ENCODE results near the gene CATSPERZ. TPM values are rescaled to one million over a fixed set of nuclear protein-coding genes. Genes with fewer than 3 reads are reported as not detected.

CATSPERZ gene
- total and polyA plus RNA-seq, 2 donors from 2014 or later: not detected

DNA sequence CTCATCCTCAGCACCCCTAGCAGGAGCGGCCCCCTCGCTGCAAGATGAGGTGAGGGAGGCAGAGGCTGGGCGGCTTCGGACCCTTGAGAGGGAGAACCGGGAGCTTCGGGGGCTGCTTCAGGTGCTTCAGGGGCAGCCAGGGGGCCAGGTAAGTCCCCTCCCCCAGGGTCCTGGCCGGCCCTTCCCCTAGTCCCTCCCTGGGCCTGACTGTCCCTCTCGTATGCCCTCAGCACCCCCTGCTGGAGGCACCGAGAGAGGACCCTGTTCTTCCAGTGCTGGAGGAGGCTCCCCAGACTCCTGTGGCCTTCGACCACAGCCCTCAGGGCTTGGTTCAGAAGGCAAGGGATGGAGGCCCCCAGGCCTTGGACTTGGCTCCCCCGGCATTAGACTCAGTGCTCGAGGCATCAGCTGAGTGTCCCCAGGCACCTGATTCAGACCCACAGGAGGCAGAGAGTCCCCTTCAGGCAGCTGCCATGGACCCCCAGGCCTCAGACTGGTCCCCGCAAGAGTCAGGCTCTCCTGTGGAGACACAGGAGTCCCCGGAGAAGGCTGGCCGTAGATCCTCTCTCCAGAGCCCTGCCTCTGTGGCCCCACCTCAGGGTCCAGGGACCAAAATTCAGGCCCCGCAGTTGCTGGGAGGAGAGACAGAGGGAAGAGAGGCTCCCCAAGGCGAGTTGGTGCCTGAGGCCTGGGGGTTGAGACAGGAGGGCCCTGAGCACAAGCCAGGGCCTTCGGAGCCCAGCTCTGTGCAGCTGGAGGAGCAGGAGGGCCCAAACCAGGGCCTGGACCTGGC lies 43.8 kb downstream of the CATSPERZ start:
- DNase-seq (no peak), FAIRE-seq (no peak)
- H3K4me1 ChIP-seq (ENCODE audit: control insufficient read depth in 2 of 3, insufficient read depth in 2 of 3, low read depth in 1 of 3, low read length in 3 of 3): peaks cover 0 to 5% (median 4%) of the 10 kb centered on the region in 3 donors
- H3K27me3 ChIP-seq (ENCODE audit: control insufficient read depth, insufficient read depth, low read length): no peaks in the 10 kb centered on the region
- H3K9me3 ChIP-seq (ENCODE audit: control insufficient read depth in 2 of 3, insufficient read depth in 1 of 3, low read length in 3 of 3): no peaks in the 10 kb centered on the region
- TF ChIP-seq CTCF (IDR thresholded peaks at IDR 0.05; ENCODE audit: borderline replicate concordance, extremely low read depth, insufficient read depth): no peak
- intact Hi-C loops (cut with DNase I): no loop called here
- no peak overlapping the region for H3K9ac ChIP-seq (ENCODE audit: low read length in 3 of 3)
- H3K27ac ChIP-seq (ENCODE audit: low read depth in 2 of 2, low read length in 2 of 2): no peak overlapping the region
- H3K36me3 ChIP-seq (ENCODE audit: control insufficient read depth in 2 of 3, insufficient read depth in 3 of 3, low read length in 3 of 3): no peaks in the 10 kb centered on the region
- H3K4me3 ChIP-seq (ENCODE audit: low read length in 3 of 3): no peak overlapping the region

DNA sequence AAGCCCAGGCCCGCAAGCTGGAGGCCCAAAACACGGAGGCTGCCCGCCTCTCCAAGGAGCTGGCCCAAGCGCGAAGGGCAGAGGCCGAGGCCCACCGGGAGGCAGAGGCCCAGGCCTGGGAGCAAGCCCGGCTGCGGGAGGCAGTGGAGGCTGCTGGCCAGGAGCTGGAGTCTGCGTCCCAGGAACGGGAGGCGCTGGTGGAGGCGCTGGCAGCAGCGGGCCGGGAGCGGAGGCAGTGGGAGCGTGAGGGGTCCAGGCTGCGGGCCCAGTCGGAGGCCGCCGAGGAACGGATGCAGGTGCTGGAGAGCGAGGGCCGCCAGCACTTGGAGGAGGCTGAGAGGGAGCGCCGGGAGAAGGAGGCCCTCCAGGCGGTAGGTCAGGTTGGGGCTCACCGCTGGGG lies 44.6 kb downstream of the CATSPERZ start:
- Histone ChIP-seq H3K27ac (ENCODE audit: low read depth in 2 of 2, low read length in 2 of 2) (no peak overlapping the region), H3K9ac (ENCODE audit: low read length in 3 of 3) (no peak overlapping the region), H3K4me1 (ENCODE audit: control insufficient read depth in 2 of 3, insufficient read depth in 2 of 3, low read depth in 1 of 3, low read length in 3 of 3) (peaks cover 0 to 5% (median 4%) of the 10 kb centered on the region in 3 donors), H3K36me3 (ENCODE audit: control insufficient read depth in 2 of 3, insufficient read depth in 3 of 3, low read length in 3 of 3) (no peaks in the 10 kb centered on the region), H3K9me3 (ENCODE audit: control insufficient read depth in 2 of 3, insufficient read depth in 1 of 3, low read length in 3 of 3) (no peaks in the 10 kb centered on the region), H3K27me3 (ENCODE audit: control insufficient read depth, insufficient read depth, low read length) (no peaks in the 10 kb centered on the region), H3K4me3 (ENCODE audit: low read length in 3 of 3) (no peak overlapping the region)
- TF ChIP-seq CTCF (IDR thresholded peaks at IDR 0.05; ENCODE audit: borderline replicate concordance, extremely low read depth, insufficient read depth): no peak
- DNase-seq (no peak), FAIRE-seq (no peak)
- intact Hi-C loops (cut with DNase I): no loop called here

DNA sequence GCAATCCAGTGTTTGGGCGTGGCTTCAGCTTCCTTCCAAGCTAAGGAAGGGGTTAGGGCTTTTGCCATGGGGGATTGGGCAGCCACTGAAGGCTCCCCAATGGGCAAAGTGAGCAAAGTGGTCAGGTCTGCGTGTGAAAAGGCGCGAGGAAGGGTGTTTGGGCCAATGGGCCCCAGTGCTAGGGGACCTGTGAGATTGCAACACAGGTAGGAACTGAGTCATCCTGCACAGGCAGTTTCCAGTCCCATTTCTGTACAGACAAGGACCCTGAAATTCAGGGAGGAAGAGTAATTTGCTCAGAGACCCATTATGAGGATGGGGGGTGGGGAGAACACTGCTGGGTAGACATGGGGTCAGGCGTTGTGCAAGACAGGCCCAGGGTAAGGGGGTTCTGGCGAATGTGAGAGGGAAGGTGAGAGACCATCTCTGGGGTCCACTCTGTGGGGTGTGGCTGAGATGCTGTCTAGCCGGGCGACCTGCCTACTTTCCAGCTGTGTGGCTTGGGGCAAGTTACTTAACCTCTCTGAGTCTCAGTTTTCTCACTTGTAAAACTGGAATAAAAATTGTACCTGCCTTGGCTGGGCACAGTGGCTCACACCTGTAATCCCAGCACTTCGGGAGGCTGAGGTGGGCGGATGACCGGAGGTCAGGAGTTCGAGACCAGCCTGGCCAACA lies 47.2 kb downstream of the CATSPERZ start:
- DNase-seq (no peak), FAIRE-seq (no peak)
- no peak overlapping the region for H3K4me3 ChIP-seq (ENCODE audit: low read length in 3 of 3)
- peaks cover 0 to under 1% (median 0%) of the 10 kb centered on the region in 3 donors for H3K4me1 ChIP-seq (ENCODE audit: control insufficient read depth in 2 of 3, insufficient read depth in 2 of 3, low read depth in 1 of 3, low read length in 3 of 3)
- intact Hi-C loops (cut with DNase I): no loop called here
- H3K9ac ChIP-seq (ENCODE audit: low read length in 3 of 3): no peak overlapping the region
- no peaks in the 10 kb centered on the region for H3K36me3 ChIP-seq (ENCODE audit: control insufficient read depth in 2 of 3, insufficient read depth in 3 of 3, low read length in 3 of 3)
- H3K27me3 ChIP-seq (ENCODE audit: control insufficient read depth, insufficient read depth, low read length): no peaks in the 10 kb centered on the region
- H3K27ac ChIP-seq (ENCODE audit: low read depth in 2 of 2, low read length in 2 of 2): no peak overlapping the region
- TF ChIP-seq CTCF (IDR thresholded peaks at IDR 0.05; ENCODE audit: borderline replicate concordance, extremely low read depth, insufficient read depth): no peak
- no peaks in the 10 kb centered on the region for H3K9me3 ChIP-seq (ENCODE audit: control insufficient read depth in 2 of 3, insufficient read depth in 1 of 3, low read length in 3 of 3)

Data from kidney (tissue), 14 donors.